BJ (cell line): ENCODE measurements around the gene KREMEN1. TPM values are rescaled to one million over a fixed set of nuclear protein-coding genes. Genes with fewer than 3 reads are reported as not detected.

Experiments
- CTCF ChIA-PET: fragments of 350-600 bp; formaldehyde crosslinking; extraction: SDS; loops from one replicate; lab custom pipeline; 2021; ENCODE audit warnings: antibody characterized with exemption, inconsistent platforms; lab: Yijun Ruan, JAX
- POLR2A ChIA-PET: fragments of 300-600 bp; sonication (Branson Sonifier 250); formaldehyde crosslinking; extraction: SDS; loops from one replicate; lab custom pipeline; 2021; ENCODE audit warnings: antibody characterized with exemption; lab: Charles Lee
- DNase-seq: peaks from one replicate; pipeline ENCODE4 v3.0.0-alpha.2; 2011; ENCODE audit warnings: low read depth
- H3K27me3 ChIP-seq: 2 replicates; pipeline ENCODE4 v1.6.0; 2011; ENCODE audit warnings: low read length; ENCODE audit not compliant: control insufficient read depth, insufficient read depth
- H3K36me3 ChIP-seq: 2 replicates; pipeline ENCODE4 v1.5.1; 2011; ENCODE audit warnings: low read length; ENCODE audit not compliant: control insufficient read depth, insufficient read depth
- H3K4me3 ChIP-seq: 2 replicates; pipeline ENCODE4 v1.5.1; 2011; ENCODE audit warnings: low read depth, mild to moderate bottlenecking, control low read depth, low read length
- CTCF ChIP-seq: IDR thresholded peaks from 2 replicates; pipeline ENCODE4 v1.5.1; 2011; ENCODE audit warnings: low read depth, mild to moderate bottlenecking, control low read depth, inconsistent platforms, low read length, moderate library complexity; ENCODE audit not compliant: insufficient read depth
- polyA plus RNA-seq: library from polyadenylated mRNA; depleted of rRNA; stranded (reverse); fragments of >200 nt; gene quantifications from 2 replicates; pipeline ENCODE4 v1.2.3, GENCODE V29; 2011

KREMEN1 gene
- polyA plus RNA-seq, 1 experiment = 2.1 TPM

- no peak for DNase-seq
- H3K4me3 ChIP-seq = peak overlapping the region; percentile 37
- no peak for TF ChIP-seq CTCF
- POLR2A ChIA-PET = no interaction called here
- CTCF ChIA-PET = interaction anchor here (1.3 to 1.7 kb wide), 3 partner anchors 11 to 215 kb away, joined by 4 to 9 read pairs (median 7); no protein-coding TSS in a partner anchor
- H3K36me3 ChIP-seq = no peaks in the 10 kb centered on the region
- H3K27me3 ChIP-seq = no peaks in the 10 kb centered on the region
Observed at GRCh38 chr22:29030016-29030617, 42.7 kb upstream of the KREMEN1 start.

GRCh38 chr22:29030618-29031226 lies 42.1 kb upstream of the KREMEN1 start:
- DNase-seq = no peak
- Histone ChIP-seq H3K36me3 (no peaks in the 10 kb centered on the region), H3K4me3 (peak overlapping the region; percentile 37), H3K27me3 (no peaks in the 10 kb centered on the region)
- ChIA-PET POLR2A (no interaction called here), CTCF (interaction anchor here (0.9 to 1.8 kb wide), 6 partner anchors 10 to 183 kb away, joined by 3 to 9 read pairs (median 6); no protein-coding TSS in a partner anchor)
- TF ChIP-seq CTCF = no peak

GRCh38 chr22:29031227-29032011 lies 41.4 kb upstream of the KREMEN1 start:
- POLR2A ChIA-PET = no interaction called here

GRCh38 chr22:29032014-29032475 lies 40.8 kb upstream of the KREMEN1 start:
- POLR2A ChIA-PET = no interaction called here
- CTCF ChIA-PET = interaction anchor here (0.6 to 1.8 kb wide), 5 partner anchors 8 to 184 kb away, joined by 3 to 9 read pairs (median 6); no protein-coding TSS in a partner anchor
- no peak for TF ChIP-seq CTCF

More at GRCh38 chr22:29031227-29032011, 41.4 kb upstream of the KREMEN1 start:
- DNase-seq = peak; percentile 74
- Histone ChIP-seq H3K4me3 (peak overlapping the region; percentile 37; the same call in 1 of the 2 replicates), H3K27me3 (no peaks in the 10 kb centered on the region), H3K36me3 (no peaks in the 10 kb centered on the region)
- peak; percentile 9; the same call in 1 of the 2 replicates for TF ChIP-seq CTCF
- CTCF ChIA-PET = interaction anchor here (0.6 to 1.8 kb wide), 7 partner anchors 9 to 183 kb away, joined by 3 to 9 read pairs (median 6); no protein-coding TSS in a partner anchor

More at GRCh38 chr22:29032014-29032475, 40.8 kb upstream of the KREMEN1 start:
- no peaks in the 10 kb centered on the region for H3K36me3 ChIP-seq
- no peaks in the 10 kb centered on the region for H3K27me3 ChIP-seq
- no peak overlapping the region for H3K4me3 ChIP-seq
- DNase-seq = no peak
